ENCODE measurements around the gene NUDCD2. TPM values are rescaled to one million over a fixed set of nuclear protein-coding genes. Genes with fewer than 3 reads are reported as not detected.

Gene NUDCD2
- total RNA-seq, result 17.9 TPM

- ATAC-seq (peak; percentile 87), DNase-seq (ENCODE audit: low spot score) (peak; percentile 95)
Observed at GRCh38 chr5:163459819-163460561, at the start of gene NUDCD2. Gene NUDCD2, minus strand, starts transcription at chr5:163460102. Its CDS starts 52 bp downstream, at chr5:163460050.

- ATAC-seq, result peak; percentile 38
- peak; percentile 63 for DNase-seq (ENCODE audit: low spot score)
Observed at GRCh38 chr5:163509291-163509951, 49.5 kb upstream of the NUDCD2 start.

GRCh38 chr5:163508753-163509152, 48.9 kb upstream of the NUDCD2 start:
- ATAC-seq (no peak), DNase-seq (ENCODE audit: low spot score) (no peak)

GRCh38 chr5:163506726-163507125, 46.8 kb upstream of the NUDCD2 start:
- ATAC-seq (no peak), DNase-seq (ENCODE audit: low spot score) (no peak)

GRCh38 chr5:163506095-163506457, 46.2 kb upstream of the NUDCD2 start:
- ATAC-seq (no peak), DNase-seq (ENCODE audit: low spot score) (no peak)

- ATAC-seq, result peak; percentile 86
- DNase-seq (ENCODE audit: low spot score), result peak; percentile 97
Observed at GRCh38 chr5:163505368-163506094, 45.6 kb upstream of the NUDCD2 start, which contains the start of gene MAT2B. Gene MAT2B, plus strand, starts transcription at chr5:163505619. Its CDS starts 68 bp downstream, at chr5:163505687.

- DNase-seq (ENCODE audit: low spot score), result no peak
- no peak for ATAC-seq
Observed at GRCh38 chr5:163505049-163505367, 45.1 kb upstream of the NUDCD2 start.

- ATAC-seq (peak; percentile 52), DNase-seq (ENCODE audit: low spot score) (peak; percentile 86)
Observed at GRCh38 chr5:163504079-163504931, 44.4 kb upstream of the NUDCD2 start.

- peak; percentile 74 for DNase-seq (ENCODE audit: low spot score)
- peak; percentile 54 for ATAC-seq
Observed at GRCh38 chr5:163503106-163504078, 43.5 kb upstream of the NUDCD2 start.

- ATAC-seq (no peak), DNase-seq (ENCODE audit: low spot score) (no peak)
Observed at GRCh38 chr5:163502521-163502920, 42.6 kb upstream of the NUDCD2 start.

- no peak for DNase-seq (ENCODE audit: low spot score)
- ATAC-seq, result no peak
Observed at GRCh38 chr5:163498886-163499285, 39.0 kb upstream of the NUDCD2 start.

- DNase-seq (ENCODE audit: low spot score) (no peak), ATAC-seq (peak; percentile 53)
Observed at GRCh38 chr5:163497315-163497714, 37.4 kb upstream of the NUDCD2 start.

GRCh38 chr5:163496286-163496685, 36.4 kb upstream of the NUDCD2 start:
- no peak for ATAC-seq

GRCh38 chr5:163489745-163490075, 29.8 kb upstream of the NUDCD2 start:
- DNase-seq (ENCODE audit: low spot score) (no peak), ATAC-seq (peak; percentile 82)

More at GRCh38 chr5:163496286-163496685, 36.4 kb upstream of the NUDCD2 start:
- no peak for DNase-seq (ENCODE audit: low spot score)

- peak; percentile 92 for ATAC-seq
- DNase-seq (ENCODE audit: low spot score), result peak; percentile 62
Observed at GRCh38 chr5:163489055-163489744, 29.3 kb upstream of the NUDCD2 start.

GRCh38 chr5:163478982-163479271, 19.0 kb upstream of the NUDCD2 start:
- no peak for DNase-seq (ENCODE audit: low spot score)
- ATAC-seq, result no peak

- no peak for ATAC-seq
Observed at GRCh38 chr5:163478126-163478981, 18.5 kb upstream of the NUDCD2 start.

GRCh38 chr5:163475411-163475810, 15.5 kb upstream of the NUDCD2 start:
- ATAC-seq (no peak), DNase-seq (ENCODE audit: low spot score) (no peak)

More at GRCh38 chr5:163478126-163478981, 18.5 kb upstream of the NUDCD2 start:
- no peak for DNase-seq (ENCODE audit: low spot score)

Data from left lobe of liver (tissue), 2 donors.